ENCODE results near the gene SPX.

Gene SPX

GRCh38 chr12:21577516-21577915, 51.4 kb downstream of the SPX start:
- DNase-seq (ENCODE audit: low read depth in 3 of 3), result no peak

- DNase-seq (ENCODE audit: low read depth in 3 of 3), result no peak
Observed at GRCh38 chr12:21580748-21581516, 54.8 kb downstream of the SPX start.
